Liver (tissue), 2 donors: Measurements from ENCODE around the gene ORAI2.
"Not testable (repeated sequence)": the region's sequence is repeated elsewhere in the genome, so short reads cannot be mapped to it uniquely, and the experiment has no call there.

ENCODE experiments used
- FOXA1 ChIP-seq: IDR thresholded peaks from 2 replicates; pipeline ENCODE4 v1.6.1; 2016; ENCODE audit warnings: antibody characterized with exemption
- TF ChIP-seq, protein P1 (sequence below): fragments of 150-350 bp; IDR thresholded peaks from 2 replicates; pipeline ENCODE4 v1.5.1; 2017; ENCODE audit warnings: improper control_type of control experiment, low read depth, low read length; ENCODE audit not compliant: missing input control
- donor health status: healthy.

DNA sequence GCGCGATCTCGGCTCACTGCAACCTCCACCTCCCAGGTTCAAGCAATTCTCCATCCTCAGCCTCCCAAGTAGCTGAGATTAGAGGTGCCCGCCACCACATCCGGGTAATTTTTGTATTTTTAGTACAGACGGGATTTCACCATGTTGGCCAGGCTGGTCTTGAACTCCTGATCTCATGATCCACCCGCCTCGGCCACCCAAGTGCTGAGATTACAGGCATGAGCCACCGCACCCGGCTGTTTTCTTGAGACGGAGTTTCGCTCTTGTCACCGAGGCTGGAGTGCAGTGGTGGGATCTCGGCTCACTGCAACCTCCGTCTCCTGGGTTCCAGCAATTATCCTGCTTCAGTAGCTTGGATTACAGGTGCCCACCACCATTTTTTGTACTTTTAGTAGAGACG, 64.9 kb downstream of the ORAI2 start:
- TF ChIP-seq, protein P1, sequence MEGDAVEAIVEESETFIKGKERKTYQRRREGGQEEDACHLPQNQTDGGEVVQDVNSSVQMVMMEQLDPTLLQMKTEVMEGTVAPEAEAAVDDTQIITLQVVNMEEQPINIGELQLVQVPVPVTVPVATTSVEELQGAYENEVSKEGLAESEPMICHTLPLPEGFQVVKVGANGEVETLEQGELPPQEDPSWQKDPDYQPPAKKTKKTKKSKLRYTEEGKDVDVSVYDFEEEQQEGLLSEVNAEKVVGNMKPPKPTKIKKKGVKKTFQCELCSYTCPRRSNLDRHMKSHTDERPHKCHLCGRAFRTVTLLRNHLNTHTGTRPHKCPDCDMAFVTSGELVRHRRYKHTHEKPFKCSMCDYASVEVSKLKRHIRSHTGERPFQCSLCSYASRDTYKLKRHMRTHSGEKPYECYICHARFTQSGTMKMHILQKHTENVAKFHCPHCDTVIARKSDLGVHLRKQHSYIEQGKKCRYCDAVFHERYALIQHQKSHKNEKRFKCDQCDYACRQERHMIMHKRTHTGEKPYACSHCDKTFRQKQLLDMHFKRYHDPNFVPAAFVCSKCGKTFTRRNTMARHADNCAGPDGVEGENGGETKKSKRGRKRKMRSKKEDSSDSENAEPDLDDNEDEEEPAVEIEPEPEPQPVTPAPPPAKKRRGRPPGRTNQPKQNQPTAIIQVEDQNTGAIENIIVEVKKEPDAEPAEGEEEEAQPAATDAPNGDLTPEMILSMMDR, result not testable (repeated sequence)
- not testable (repeated sequence) for TF ChIP-seq FOXA1
